K562 (cell line): ENCODE results near the gene ZBTB49. TPM values are rescaled to one million over a fixed set of nuclear protein-coding genes. Genes with fewer than 3 reads are reported as not detected.

Source experiments
- ATAC-seq: fragments of 200-7000 bp; cut with Tn5 transposase; 3 replicates; pipeline ENCODE4 v1.9.1; 2020; ENCODE audit warnings: moderate library complexity
- BruUV-seq: library from RNA; stranded (reverse); fragments of 400-500 nt; replicated peaks from 2 replicates; lab custom pipeline; 2021; lab: Mats Ljungman, UMichigan
- CTCF ChIA-PET: fragments of 300-600 bp; formaldehyde crosslinking; extraction: SDS; loops from one replicate; lab custom pipeline; 2021; ENCODE audit warnings: low intra/inter-chr PET ratio; lab: Yijun Ruan, JAX
- POLR2A ChIA-PET: fragments of 300-600, 350-650 bp; sonication (Branson Sonifier 250); formaldehyde crosslinking; extraction: SDS; loops from one replicate; lab custom pipeline; 2021; ENCODE audit warnings: antibody characterized with exemption, inconsistent platforms; lab: Yijun Ruan, JAX
- DNase-seq, 4 experiments: peaks; one replicate each; pipeline versions ENCODE4 v3.0.0 to v3.0.0-alpha.2; 2011 to 2018; ENCODE audit warnings: low spot score in 3 of 4, mixed read lengths in 3 of 4; ENCODE audit errors: extremely low read depth in 1 of 4
- FAIRE-seq: peaks from 2 replicates; lab custom pipeline; 2011; peaks lifted over from hg19 to GRCh38; lab: Jason Lieb, UNC
- H2AFZ ChIP-seq: 2 replicates; pipeline ENCODE4 v1.6.0; 2011; ENCODE audit warnings: low read depth, low read length, control low read depth, inconsistent platforms
- H3K27ac ChIP-seq: fragments of 200-600 bp; 3 replicates; pipeline ENCODE4 v1.8.0; 2011; ENCODE audit warnings: low read depth, mild to moderate bottlenecking, control low read depth, inconsistent platforms, low read length, moderate library complexity, mixed read lengths; ENCODE audit errors: extremely low read depth
- H3K27me3 ChIP-seq, 2 experiments: fragments of 300-600 bp in 1 of 2; 2 replicates in 1 of 2; 3 replicates in 1 of 2; pipeline versions ENCODE4 v1.6.0 to v1.8.0; 2011; ENCODE audit warnings: inconsistent platforms in 2 of 2, low read length in 2 of 2, mild to moderate bottlenecking in 1 of 2, mixed read lengths in 1 of 2, moderate library complexity in 1 of 2; ENCODE audit not compliant: control insufficient read depth in 2 of 2, insufficient read depth in 2 of 2
- H3K36me3 ChIP-seq: fragments of 300-600 bp; 3 replicates; pipeline ENCODE4 v1.8.0; 2011; ENCODE audit warnings: mild to moderate bottlenecking, low read length, inconsistent platforms; ENCODE audit not compliant: control insufficient read depth, insufficient read depth
- H3K4me1 ChIP-seq, 2 experiments: fragments of 200-600 bp in 1 of 2; replicated peaks in 1 of 2; 2 replicates in 1 of 2; 3 replicates in 1 of 2; pipeline versions ENCODE4 v1.5.1 to v1.8.0; 2011; ENCODE audit warnings: inconsistent platforms in 2 of 2, low read length in 2 of 2, mild to moderate bottlenecking in 1 of 2, mixed read lengths in 1 of 2, moderate library complexity in 1 of 2; ENCODE audit not compliant: control insufficient read depth in 2 of 2, insufficient read depth in 2 of 2
- H3K4me2 ChIP-seq: 2 replicates; pipeline ENCODE4 v1.6.1; 2011; ENCODE audit warnings: low read length, control low read depth, inconsistent platforms, mixed read lengths; ENCODE audit not compliant: insufficient read depth
- H3K4me3 ChIP-seq: fragments of 200-600 bp; sonication (generic), shearing (Covaris generic); 2 replicates; pipeline ENCODE4 v1.5.1; 2016; ENCODE audit warnings: control low read depth, inconsistent platforms
- H3K79me2 ChIP-seq: fragments of 200-600 bp; 3 replicates; pipeline ENCODE4 v1.8.0; 2011; ENCODE audit warnings: low read length, inconsistent platforms; ENCODE audit not compliant: control insufficient read depth, insufficient read depth
- H3K9ac ChIP-seq, 2 experiments: 2 replicates each; pipeline versions ENCODE4 v1.6.0 to v1.6.1; 2011; ENCODE audit warnings: low read depth in 2 of 2, low read length in 2 of 2, control low read depth in 1 of 2, inconsistent platforms in 1 of 2, mild to moderate bottlenecking in 1 of 2, mixed read lengths in 1 of 2; ENCODE audit not compliant: insufficient read depth in 1 of 2
- H3K9me1 ChIP-seq: one replicate; pipeline ENCODE4 v1.6.0; 2011; ENCODE audit warnings: inconsistent platforms, mild to moderate bottlenecking, low read length, moderate library complexity; ENCODE audit not compliant: control insufficient read depth, insufficient read depth
- H3K9me3 ChIP-seq: replicated peaks from 2 replicates; pipeline ENCODE4 v1.5.1; 2011; ENCODE audit warnings: low read depth, low read length, inconsistent platforms; ENCODE audit not compliant: control insufficient read depth, insufficient read depth
- H4K20me1 ChIP-seq: replicated peaks from 2 replicates; pipeline ENCODE4 v1.6.1; 2011; ENCODE audit warnings: low read length, inconsistent platforms, mixed read lengths; ENCODE audit not compliant: control insufficient read depth, insufficient read depth
- ATF7 ChIP-seq: fragments of 450-650 bp; IDR thresholded peaks from 2 replicates; pipeline ENCODE4 v1.7.1; 2014; ENCODE audit warnings: mild to moderate bottlenecking, moderate library complexity
- CREBBP ChIP-seq: IDR thresholded peaks from one replicate; pipeline ENCODE4 v1.6.1; 2012; ENCODE audit warnings: low read depth, mild to moderate bottlenecking, control low read depth, inconsistent platforms, low read length
- HDAC6 ChIP-seq: IDR thresholded peaks from 2 replicates; pipeline ENCODE4 v1.6.1; 2012; ENCODE audit warnings: low read depth, mild to moderate bottlenecking, control low read depth, inconsistent platforms, low read length, moderate library complexity
- ID3 ChIP-seq, 2 experiments: fragments of 250-450 bp in 1 of 2; fragments of 450-650 bp in 1 of 2; sonication (Bioruptor Pico) in 1 of 2; IDR thresholded peaks; 2 replicates each; pipeline versions ENCODE4 v1.6.1 to v1.8.0; 2016 to 2021; ENCODE audit warnings: mild to moderate bottlenecking in 2 of 2, moderate library complexity in 2 of 2, missing compliant biosample characterization in 1 of 2, missing genetic modification characterization in 1 of 2
- IRF1 ChIP-seq: sonication (generic); formaldehyde crosslinking; IDR thresholded peaks from 2 replicates; pipeline ENCODE4 v1.8.0; 2022; ENCODE audit warnings: missing genetic modification reagents, mild to moderate bottlenecking, borderline replicate concordance
- MAZ ChIP-seq, 2 experiments: fragments of 450-650 bp in 1 of 2; sonication (generic) in 1 of 2; formaldehyde crosslinking; IDR thresholded peaks in 1 of 2; conservative IDR thresholded peaks in 1 of 2; 2 replicates each; pipeline versions ENCODE4 v1.4.0 to v1.5.0; 2020; ENCODE audit warnings: mild to moderate bottlenecking in 1 of 2, missing genetic modification reagents in 1 of 2
- MCM7 ChIP-seq, 2 experiments: fragments of 450-650 bp; IDR thresholded peaks; 2 replicates each; pipeline ENCODE4 v1.6.1; 2016 to 2018
- MTA3 ChIP-seq: fragments of 450-650 bp; formaldehyde crosslinking; IDR thresholded peaks from 2 replicates; pipeline ENCODE4 v1.6.1; 2017; ENCODE audit warnings: mild to moderate bottlenecking, borderline replicate concordance
- PHF20 ChIP-seq: fragments of 450-650 bp; IDR thresholded peaks from 2 replicates; pipeline ENCODE4 v1.6.1; 2018; ENCODE audit not compliant: partially characterized antibody
- RBM17 ChIP-seq: fragments of 200-400 bp; formaldehyde crosslinking; IDR thresholded peaks from 2 replicates; pipeline ENCODE4 v1.6.1; 2017; ENCODE audit warnings: low read depth, mild to moderate bottlenecking, low read length, borderline replicate concordance
- RFX1 ChIP-seq: fragments of 450-650 bp; IDR thresholded peaks from 2 replicates; pipeline ENCODE4 v1.6.1; 2016; ENCODE audit warnings: mild to moderate bottlenecking, moderate library complexity
- ZFP91 ChIP-seq: sonication (generic); formaldehyde crosslinking; IDR thresholded peaks from 2 replicates; pipeline ENCODE4 v1.8.0; 2022; ENCODE audit warnings: mild to moderate bottlenecking, missing genetic modification reagents
- ZNF609 ChIP-seq: sonication (generic); formaldehyde crosslinking; IDR thresholded peaks from 2 replicates; pipeline ENCODE4 v1.8.1; 2023; ENCODE audit warnings: missing genetic modification reagents, mild to moderate bottlenecking, borderline replicate concordance
- WGBS: fragments of 100-300 bp; shearing (Covaris generic); methylation state at CpG from one replicate; pipeline ENCODE4 v1.1.6; 2016; ENCODE audit warnings: low coverage, mixed read lengths; ENCODE audit not compliant: insufficient coverage; ENCODE audit errors: missing lambda C conversion rate; 5-methylcytosine and 5-hydroxymethylcytosine counted together
- in situ Hi-C: fragments of 300-500 bp; cut with MboI; formaldehyde crosslinking; loops from 4 replicates; pipeline ENCODE4 v1.15.0; 2018; ENCODE audit warnings: inconsistent platforms, mixed read lengths
- intact Hi-C: fragments of 100-400 bp; cut with micrococcal nuclease; formaldehyde crosslinking; loops from 2 replicates; pipeline ENCODE4 v1.14.2; 2022
- polyA plus RNA-seq, 8 experiments: library from polyadenylated mRNA; depleted of rRNA in 4 of 8; stranded (reverse) in 5 of 8; unstranded in 3 of 8; fragments of >200 nt; fragmentation: Nextera tagmentation in 2 of 8; fragmentation: Illumina TruSeq in 1 of 8; extraction: Ambion mirVana in 2 of 8; extraction: Trizol in 1 of 8; gene quantifications; 2 replicates each; pipeline versions ENCODE4 v1.2.1 to v1.2.3, GENCODE V29; 2011 to 2014; ENCODE audit warnings: inconsistent platforms in 1 of 8, missing spikeins in 1 of 8
- total RNA-seq, 7 experiments: library from RNA; depleted of rRNA in 6 of 7; stranded (reverse); fragments of >200 nt in 6 of 7; fragmentation: Illumina TruSeq in 2 of 7; extraction: Trizol in 2 of 7; gene quantifications; 2 replicates each; pipeline versions ENCODE4 v1.2.1 to v1.2.3, GENCODE V29; 2011 to 2021; ENCODE audit warnings: low replicate concordance in 1 of 7

The ZBTB49 gene
- total and polyA plus RNA-seq, 9 of the 15 experiments (the other 6 are each of a cell fraction or from before 2014, with no cell fraction given): 0.49 to 8.0 (median 4.2) TPM

- DNase-seq (no peak), FAIRE-seq (no peak), ATAC-seq (no peak)
- Histone ChIP-seq H2AFZ (no peak overlapping the region), H3K36me3 (no peaks in the 10 kb centered on the region), H3K79me2 (no peaks in the 10 kb centered on the region), H3K9ac (no peak overlapping the region; a peak in 1 of 4 replicates), H3K9me1 (no peaks in the 10 kb centered on the region), H3K4me3 (no peak overlapping the region), H3K4me2 (no peak overlapping the region), H3K9me3 (no peaks in the 10 kb centered on the region; the same call in 1 of the 2 replicates), H3K4me1 (peaks cover 18 to 20% of the 10 kb centered on the region in 2 experiments; a peak in 4 of 5 replicates), H4K20me1 (no peaks in the 10 kb centered on the region), H3K27ac (no peak overlapping the region), H3K27me3 (peaks cover 4 to 17% of the 10 kb centered on the region in 2 experiments; a peak in 3 of 5 replicates)
- ChIA-PET POLR2A (interaction anchor here (1.0 to 1.8 kb wide), 2 partner anchors 10 to 103 kb away, joined by 3 read pairs; no protein-coding TSS in a partner anchor), CTCF (no interaction called here)
- BruUV-seq: no TSS peak
- in situ Hi-C loops (loop anchor here (5.0 kb wide), 1 partner anchor 86 kb away; no protein-coding TSS in a partner anchor), intact Hi-C loops (no loop called here)
- 58% methylated on average over 11 of the region's 11 CpGs for WGBS
- TF ChIP-seq ZFP91 (CRISPR knock-in tag) (no peak), MCM7 (IDR thresholded peaks at IDR 0.05) (no peak), HDAC6 (no peak), ATF7 (no peak), RBM17 (no peak), PHF20 (no peak), CREBBP (no peak), ZNF609 (no peak), MAZ (CRISPR knock-in tag; conservative IDR thresholded peaks at IDR 0.05 in 1 of 2, IDR thresholded peaks at IDR 0.05 in 1 of 2) (no peak), RFX1 (no peak), ID3 (CRISPR knock-in tag; IDR thresholded peaks at IDR 0.05) (no peak), ID3 (tag; IDR thresholded peaks at IDR 0.05) (no peak), MTA3 (no peak), IRF1 (CRISPR knock-in tag) (no peak)
These were observed 48.4 kb downstream of the ZBTB49 start for GRCh38 chr4:4338210-4339001.
